SK-N-SH (cell line): ENCODE data around the gene ARHGEF19. TPM values are rescaled to one million over a fixed set of nuclear protein-coding genes. Genes with fewer than 3 reads are reported as not detected.

ENCODE experiments used
- CTCF ChIA-PET: fragments of 300-600, 350-600 bp; formaldehyde crosslinking; extraction: SDS; loops from one replicate; lab custom pipeline; 2021; lab: Yijun Ruan, JAX
- POLR2A ChIA-PET: fragments of 350-600 bp; sonication (Branson Sonifier 250); formaldehyde crosslinking; extraction: SDS; loops from one replicate; lab custom pipeline; 2020; ENCODE audit warnings: antibody characterized with exemption, inconsistent platforms; lab: Yijun Ruan, JAX
- DNase-seq: peaks from one replicate; pipeline ENCODE4 v3.0.0; 2012
- H2AFZ ChIP-seq: fragments of 200-600 bp; sonication (generic); 2 replicates; pipeline ENCODE4 v1.8.1; 2016; ENCODE audit warnings: antibody characterized with exemption, mild to moderate bottlenecking, low read depth
- H3F3A ChIP-seq: fragments of 200-600 bp; sonication (generic); replicated peaks from 2 replicates; pipeline ENCODE3; 2016; ENCODE audit warnings: antibody characterized with exemption, mild to moderate bottlenecking; ENCODE audit not compliant: insufficient read depth
- H3K27ac ChIP-seq, 2 experiments: fragments of 200-500 bp in 1 of 2; fragments of 200-600 bp in 1 of 2; sonication (Bioruptor generic) in 1 of 2; sonication (generic), shearing (Covaris generic) in 1 of 2; 2 replicates each; pipeline versions ENCODE4 v1.5.1 to v1.6.1; 2014 to 2016; ENCODE audit warnings: low read depth in 2 of 2, inconsistent platforms in 1 of 2, low read length in 1 of 2, mild to moderate bottlenecking in 1 of 2, mixed read lengths in 1 of 2
- H3K27me3 ChIP-seq: fragments of 200-600 bp; sonication (generic), shearing (Covaris generic); 2 replicates; pipeline ENCODE4 v1.6.1; 2016; ENCODE audit warnings: mixed run types; ENCODE audit not compliant: insufficient read depth
- H3K36me3 ChIP-seq, 2 experiments: fragments of 200-500 bp in 1 of 2; fragments of 200-600 bp in 1 of 2; sonication (Bioruptor generic) in 1 of 2; sonication (generic) in 1 of 2; replicated peaks in 1 of 2; 2 replicates each; pipeline versions ENCODE3 to v1.5.1; 2014 to 2016; ENCODE audit warnings: low read length in 1 of 2, mild to moderate bottlenecking in 1 of 2; ENCODE audit not compliant: insufficient read depth in 2 of 2, control insufficient read depth in 1 of 2
- H3K4me1 ChIP-seq, 2 experiments: fragments of 200-500 bp in 1 of 2; fragments of 200-600 bp in 1 of 2; sonication (Bioruptor generic) in 1 of 2; sonication (generic), shearing (Covaris generic) in 1 of 2; 2 replicates each; pipeline versions ENCODE4 v1.5.1 to v1.6.1; 2014 to 2016; ENCODE audit warnings: low read depth in 1 of 2, low read length in 1 of 2, mixed run types in 1 of 2; ENCODE audit not compliant: insufficient read depth in 2 of 2, control insufficient read depth in 1 of 2
- H3K4me2 ChIP-seq: fragments of 200-600 bp; sonication (generic), shearing (Covaris generic); 2 replicates; pipeline ENCODE4 v1.6.1; 2017; ENCODE audit warnings: mixed run types
- H3K4me3 ChIP-seq, 2 experiments: fragments of 200-500 bp in 1 of 2; fragments of 200-600 bp in 1 of 2; sonication (Bioruptor generic) in 1 of 2; sonication (generic), shearing (Covaris generic) in 1 of 2; 2 replicates each; pipeline versions ENCODE4 v1.5.1 to v1.8.1; 2014 to 2016; ENCODE audit warnings: low read depth in 2 of 2, inconsistent platforms in 1 of 2, low read length in 1 of 2, mild to moderate bottlenecking in 1 of 2, mixed read lengths in 1 of 2, moderate library complexity in 1 of 2
- H3K79me2 ChIP-seq: fragments of 200-600 bp; sonication (generic); 2 replicates; pipeline ENCODE4 v1.8.1; 2017; ENCODE audit warnings: mild to moderate bottlenecking; ENCODE audit not compliant: insufficient read depth
- H3K9ac ChIP-seq: fragments of 200-600 bp; sonication (generic); 2 replicates; pipeline ENCODE4 v1.6.1; 2017; ENCODE audit warnings: mixed run types
- H3K9me2 ChIP-seq: fragments of 200-600 bp; sonication (generic); 2 replicates; pipeline ENCODE4 v1.6.1; 2017; ENCODE audit warnings: mixed run types
- H3K9me3 ChIP-seq: fragments of 200-600 bp; sonication (generic); 2 replicates; pipeline ENCODE4 v1.6.1; 2017; ENCODE audit warnings: mixed run types, mild to moderate bottlenecking, moderate library complexity
- H4K20me1 ChIP-seq: fragments of 200-600 bp; sonication (generic); 2 replicates; pipeline ENCODE4 v1.6.1; 2017; ENCODE audit warnings: mild to moderate bottlenecking, mixed run types; ENCODE audit not compliant: insufficient read depth
- EP300 ChIP-seq, 2 experiments: IDR thresholded peaks; 2 replicates each; pipeline versions ENCODE4 v1.4.0 to v1.6.1; 2012; ENCODE audit warnings: borderline replicate concordance in 1 of 2, low read depth in 1 of 2, low read length in 1 of 2
- FOXJ3 ChIP-seq: sonication (generic); formaldehyde crosslinking; IDR thresholded peaks from 2 replicates; pipeline ENCODE4 v1.5.1; 2020; ENCODE audit warnings: mild to moderate bottlenecking, missing genetic modification reagents
- FOXM1 ChIP-seq: IDR thresholded peaks from 2 replicates; pipeline ENCODE4 v1.4.0; 2012; ENCODE audit warnings: low read depth, mild to moderate bottlenecking
- GABPA ChIP-seq: IDR thresholded peaks from 2 replicates; pipeline ENCODE4 v1.4.0; 2012; ENCODE audit warnings: low read depth, mild to moderate bottlenecking
- IRF3 ChIP-seq: fragments of 150-350 bp; IDR thresholded peaks from 2 replicates; pipeline ENCODE4 v1.6.1; 2016; ENCODE audit warnings: mild to moderate bottlenecking, low read depth, low read length
- NRF1 ChIP-seq: IDR thresholded peaks from 2 replicates; pipeline ENCODE4 v1.6.1; 2012; ENCODE audit warnings: low read depth, mild to moderate bottlenecking, low read length
- RCOR1 ChIP-seq: fragments of 150-350 bp; IDR thresholded peaks from 2 replicates; pipeline ENCODE4 v1.6.1; 2017; ENCODE audit warnings: antibody characterized with exemption, low read length
- SMC3 ChIP-seq: IDR thresholded peaks from 2 replicates; pipeline ENCODE4 v1.6.1; 2012; ENCODE audit warnings: low read depth, low read length, improper control_type of control experiment
- TAF1 ChIP-seq: IDR thresholded peaks from 2 replicates; pipeline ENCODE4 v1.6.1; 2012; ENCODE audit warnings: low read depth, mild to moderate bottlenecking, low read length, moderate library complexity, borderline replicate concordance
- TEAD4 ChIP-seq: IDR thresholded peaks from 2 replicates; pipeline ENCODE4 v1.4.0; 2012; ENCODE audit warnings: mild to moderate bottlenecking, borderline replicate concordance; ENCODE audit not compliant: insufficient read depth
- WGBS: methylation state at CpG from one replicate; pipeline ENCODE4 v1.1.6; 2017; ENCODE audit warnings: low lambda C conversion rate; 5-methylcytosine and 5-hydroxymethylcytosine counted together
- polyA plus RNA-seq, 3 experiments: library from polyadenylated mRNA; depleted of rRNA; stranded (reverse); fragments of >200 nt; gene quantifications; 2 replicates each; pipeline ENCODE4 v1.2.3, GENCODE V29; 2012
- TF ChIP-seq, protein P1 (sequence below): IDR thresholded peaks from 2 replicates; pipeline ENCODE4; 2012

Gene ARHGEF19
- polyA plus RNA-seq, 1 of the 3 experiments (the other 2 are of a cell fraction) = 11.5 TPM

- ChIA-PET CTCF (interaction anchor here (0.6 to 4.6 kb wide), 4 partner anchors 10 to 125 kb away, joined by 3 to 17 read pairs (median 10); partner anchors contain the start of gene FAM131C), POLR2A (no interaction called here)
- no peaks in the 10 kb centered on the region for H3F3A ChIP-seq
- no peak overlapping the region for H3K9ac ChIP-seq
- H3K4me3 ChIP-seq = no peak overlapping the region
- no peak overlapping the region for H3K4me2 ChIP-seq
- no peaks in the 10 kb centered on the region for H3K36me3 ChIP-seq
- H3K27ac ChIP-seq = no peak overlapping the region
- no peaks in the 10 kb centered on the region for H3K27me3 ChIP-seq
- 100% methylated on average over 1 of the region's 1 CpG for WGBS
- DNase-seq = no peak
- H3K79me2 ChIP-seq = no peaks in the 10 kb centered on the region
- H4K20me1 ChIP-seq = no peaks in the 10 kb centered on the region
- no peak overlapping the region for H2AFZ ChIP-seq
- no peaks in the 10 kb centered on the region; a peak in 1 of 4 replicates for H3K4me1 ChIP-seq
- H3K9me2 ChIP-seq = no peaks in the 10 kb centered on the region
- TF ChIP-seq, protein P1, sequence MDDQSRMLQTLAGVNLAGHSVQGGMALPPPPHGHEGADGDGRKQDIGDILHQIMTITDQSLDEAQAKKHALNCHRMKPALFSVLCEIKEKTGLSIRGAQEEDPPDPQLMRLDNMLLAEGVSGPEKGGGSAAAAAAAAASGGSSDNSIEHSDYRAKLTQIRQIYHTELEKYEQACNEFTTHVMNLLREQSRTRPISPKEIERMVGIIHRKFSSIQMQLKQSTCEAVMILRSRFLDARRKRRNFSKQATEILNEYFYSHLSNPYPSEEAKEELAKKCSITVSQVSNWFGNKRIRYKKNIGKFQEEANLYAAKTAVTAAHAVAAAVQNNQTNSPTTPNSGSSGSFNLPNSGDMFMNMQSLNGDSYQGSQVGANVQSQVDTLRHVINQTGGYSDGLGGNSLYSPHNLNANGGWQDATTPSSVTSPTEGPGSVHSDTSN = no peak
- H3K9me3 ChIP-seq = no peaks in the 10 kb centered on the region
Measured at GRCh38 chr1:16199157-16199501, 13.3 kb downstream of the ARHGEF19 start.

DNA sequence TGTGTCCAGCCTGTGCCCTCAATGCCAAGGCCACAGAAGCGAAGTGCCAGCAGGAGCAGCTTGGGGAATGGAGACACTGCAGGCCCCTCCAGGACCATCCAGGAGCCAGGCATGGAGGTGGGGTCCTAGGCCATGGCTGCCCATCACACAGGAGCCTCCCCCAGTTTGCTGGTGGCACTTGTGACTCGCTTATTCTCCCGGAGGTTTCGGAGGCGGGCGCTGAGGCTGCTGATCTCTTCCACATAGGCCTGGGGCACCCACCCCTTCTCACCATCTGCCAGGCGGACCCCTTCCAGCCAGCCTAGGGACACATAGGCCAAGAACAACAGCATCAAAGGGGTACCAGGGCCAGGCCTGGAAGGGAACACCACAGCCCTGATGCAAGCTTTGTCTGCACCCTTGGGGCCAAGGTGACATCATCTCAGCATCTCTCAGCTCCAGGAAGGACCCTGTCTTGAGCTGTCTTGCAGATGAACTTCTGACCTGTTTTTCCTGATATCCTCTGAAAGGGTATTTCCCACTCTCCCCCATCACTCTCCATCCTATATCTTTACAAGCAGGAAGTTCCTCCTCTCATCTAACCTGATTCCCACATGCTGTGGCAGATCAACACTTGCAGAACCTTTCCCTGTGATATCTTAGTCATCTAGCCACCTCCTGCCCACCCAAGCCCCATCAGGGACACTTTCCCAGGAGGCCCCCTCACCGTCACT, 13.9 kb downstream of the ARHGEF19 start:
- 79% methylated on average over 6 of the region's 8 CpGs for whole genome bisulfite sequencing
- DNase-seq = no peak
- Histone ChIP-seq H3K4me1 (no peaks in the 10 kb centered on the region; a peak in 1 of 4 replicates), H3K79me2 (no peaks in the 10 kb centered on the region), H3K4me2 (no peak overlapping the region), H3F3A (no peaks in the 10 kb centered on the region), H3K9ac (no peak overlapping the region), H3K9me3 (no peaks in the 10 kb centered on the region)
- TF ChIP-seq IRF3 (no peak), GABPA (no peak), FOXJ3 (CRISPR knock-in tag) (no peak), NRF1 (no peak), FOXM1 (no peak), SMC3 (no peak), TAF1 (no peak), EP300 (IDR thresholded peaks at IDR 0.05; ENCODE audit: borderline replicate concordance in 1 of 2, low read depth in 1 of 2, low read length in 1 of 2) (no peak), TEAD4 (no peak), RCOR1 (no peak)
- TF ChIP-seq, all 33 proteins: peak for 0
- Histone ChIP-seq H3K27ac (no peak overlapping the region), H3K27me3 (no peaks in the 10 kb centered on the region), H2AFZ (no peak overlapping the region), H3K9me2 (no peaks in the 10 kb centered on the region), H3K36me3 (no peaks in the 10 kb centered on the region), H4K20me1 (no peaks in the 10 kb centered on the region), H3K4me3 (no peak overlapping the region)
- POLR2A ChIA-PET = no interaction called here
- CTCF ChIA-PET = interaction anchor here (3.0 to 4.6 kb wide), 2 partner anchors 10 to 119 kb away, joined by 13 to 17 read pairs; no protein-coding TSS in a partner anchor
